ENCODE data around the gene RAC3. TPM values are rescaled to one million over a fixed set of nuclear protein-coding genes. Genes with fewer than 3 reads are reported as not detected.

Gene RAC3
- total RNA-seq, 1 experiment from 2014 or later, result 84.8 TPM

GRCh38 chr17:82083009-82083408 lies 51.5 kb downstream of the RAC3 start:
- no peak overlapping the region for H3K27ac Mint-ChIP-seq
- no peak overlapping the region for H3K14ac ChIP-seq (ENCODE audit: insufficient read depth, low read length)
- no peak overlapping the region for H2BK20ac ChIP-seq (ENCODE audit: low read depth, low read length, poor library complexity, severe bottlenecking)
- no peak overlapping the region for H2AK5ac ChIP-seq (ENCODE audit: insufficient read length, low read length)
- no peak for DNase-seq
- no peak overlapping the region for H3K4ac ChIP-seq (ENCODE audit: low read depth, low read length)
- H4K8ac ChIP-seq (replicated peaks; ENCODE audit: insufficient read length, low read depth, low read length), result no peak overlapping the region
- no peak overlapping the region for H4K91ac ChIP-seq (ENCODE audit: insufficient read length, low read depth, low read length)
- H3K27me3 Mint-ChIP-seq (ENCODE audit: low read depth), result no peaks in the 10 kb centered on the region
- TF ChIP-seq CTCF (conservative IDR thresholded peaks at IDR 0.05), result no peak
- no peak overlapping the region for H3K18ac ChIP-seq (ENCODE audit: insufficient read length, low read depth, low read length)
- H3K79me2 ChIP-seq (ENCODE audit: insufficient read depth, low read length), result no peaks in the 10 kb centered on the region
- no peak overlapping the region for H3K9ac ChIP-seq (ENCODE audit: extremely low read depth, insufficient read length, low read length)
- H3K79me1 ChIP-seq (ENCODE audit: insufficient read depth, low read depth, low read length, poor library complexity, severe bottlenecking), result no peaks in the 10 kb centered on the region
- H3K27ac ChIP-seq (ENCODE audit: insufficient read length, low read depth, low read length), result no peak overlapping the region
- no peak overlapping the region for H2BK12ac ChIP-seq (ENCODE audit: insufficient read length, low read depth, low read length)
- no peaks in the 10 kb centered on the region for H4K20me1 ChIP-seq (ENCODE audit: control insufficient read depth, insufficient read depth, insufficient read length)
- H3K36me3 Mint-ChIP-seq (ENCODE audit: insufficient read depth in 1 of 3, low read depth in 3 of 3), result peaks cover 24 to 78% (median 66%) of the 10 kb centered on the region in 3 experiments; a peak in 6 of 7 replicates
- H3K4me3 Mint-ChIP-seq, result no peak overlapping the region
- H3K9me3 Mint-ChIP-seq, result no peaks in the 10 kb centered on the region
- no peak overlapping the region for H3K56ac ChIP-seq (ENCODE audit: insufficient read length, low read depth, low read length)
- no peak overlapping the region for H2BK120ac ChIP-seq (ENCODE audit: low read depth, low read length, poor library complexity, severe bottlenecking)
- no peaks in the 10 kb centered on the region for H3K27me3 ChIP-seq (ENCODE audit: insufficient read depth, low read length)
- no peaks in the 10 kb centered on the region for H3K23me2 ChIP-seq (ENCODE audit: insufficient read length, low read depth, low read length, poor library complexity, severe bottlenecking)
- no peaks in the 10 kb centered on the region for H3K4me1 ChIP-seq (ENCODE audit: insufficient read depth, low read length)
- H3T11ph ChIP-seq (ENCODE audit: low read length), result no peak overlapping the region
- no peaks in the 10 kb centered on the region for H3K9me3 ChIP-seq (ENCODE audit: control insufficient read depth, low read depth, low read length)
- WGBS (ENCODE audit: extremely low coverage, insufficient read length, low lambda C conversion rate), result no CpG with 5 or more reads among the region's 24 CpGs
- no peak overlapping the region for H3K4me2 ChIP-seq (ENCODE audit: insufficient read depth, insufficient read length, low read length)
- H3K23ac ChIP-seq (ENCODE audit: insufficient read length, low read depth, low read length), result no peak overlapping the region
- H2AFZ ChIP-seq (ENCODE audit: low read length), result no peak overlapping the region
- no peak overlapping the region for H4K5ac ChIP-seq (ENCODE audit: insufficient read length, low read depth, low read length)
- no peak overlapping the region for H2BK5ac ChIP-seq (ENCODE audit: insufficient read length, low read length)
- no peak overlapping the region for H2BK15ac ChIP-seq (ENCODE audit: low read depth, low read length)
- no peaks in the 10 kb centered on the region; a peak in 1 of 4 replicates for H3K4me1 Mint-ChIP-seq

Other genes starting within 250 kb of the RAC3 start
- 0.24 and 0.26 TPM in 2 replicates for gene GCGR, start 227.5 kb upstream of the RAC3 start, total RNA-seq (2021)
- gene MCRIP1, start 198.4 kb upstream of the RAC3 start, total RNA-seq (2021), result 117 and 118 TPM in 2 replicates
- 0.15 and 0.22 TPM in 2 replicates for gene PPP1R27, start 196.6 kb upstream of the RAC3 start, total RNA-seq (2021)
- 364 and 366 TPM in 2 replicates for gene P4HB, start 171.1 kb upstream of the RAC3 start, total RNA-seq (2021)
- gene ARHGDIA, start 160.3 kb upstream of the RAC3 start, total RNA-seq (2021), result 247 and 255 TPM in 2 replicates
- 212 and 219 TPM in 2 replicates for gene ALYREF, start 140.1 kb upstream of the RAC3 start, total RNA-seq (2021)
- 197 and 208 TPM in 2 replicates for gene ANAPC11, start 140.0 kb upstream of the RAC3 start, total RNA-seq (2021)
- gene NPB, start 129.4 kb upstream of the RAC3 start, total RNA-seq (2021), result 2.1 and 2.4 TPM in 2 replicates
- 24.5 and 24.9 TPM in 2 replicates for gene PCYT2, start 120.3 kb upstream of the RAC3 start, total RNA-seq (2021)
- gene SIRT7, start 113.5 kb upstream of the RAC3 start, total RNA-seq (2021), result 28.7 and 29.7 TPM in 2 replicates
- gene MAFG, start 103.9 kb upstream of the RAC3 start, total RNA-seq (2021), result 31.4 and 33.7 TPM in 2 replicates
- gene PYCR1, start 94.4 kb upstream of the RAC3 start, total RNA-seq (2021), result 111 and 116 TPM in 2 replicates
- 0.13 and 0.22 TPM in 2 replicates for gene MYADML2, start 84.4 kb upstream of the RAC3 start, total RNA-seq (2021)
- gene NOTUM, start 70.5 kb upstream of the RAC3 start, total RNA-seq (2021), result 2.0 and 2.1 TPM in 2 replicates
- 50.9 and 53.1 TPM in 2 replicates for gene ASPSCR1, start 54.0 kb upstream of the RAC3 start, total RNA-seq (2021)
- gene CENPX, start 8.8 kb upstream of the RAC3 start, total RNA-seq (2021), result 77.9 and 82.8 TPM in 2 replicates
- gene LRRC45, start 8.4 kb upstream of the RAC3 start, total RNA-seq (2021), result 28.7 and 30.6 TPM in 2 replicates
- gene DCXR, start 6.0 kb downstream of the RAC3 start, total RNA-seq (2021), result 90.6 and 93.6 TPM in 2 replicates
- gene RFNG, start 20.1 kb downstream of the RAC3 start, total RNA-seq (2021), result 34.0 and 36.5 TPM in 2 replicates
- gene GPS1, start 20.2 kb downstream of the RAC3 start, total RNA-seq (2021), result 164 TPM in 2 replicates
- gene DUS1L, start 34.1 kb downstream of the RAC3 start, total RNA-seq (2021), result 103 and 104 TPM in 2 replicates
- 420 and 433 TPM in 2 replicates for gene FASN, start 66.6 kb downstream of the RAC3 start, total RNA-seq (2021)
- gene CCDC57, start 181.2 kb downstream of the RAC3 start, total RNA-seq (2021), result 11.0 and 14.6 TPM in 2 replicates
- 26.0 and 28.4 TPM in 2 replicates for gene SLC16A3, start 197.4 kb downstream of the RAC3 start, total RNA-seq (2021)
- 137 and 144 TPM in 2 replicates for gene CSNK1D, start 242.0 kb downstream of the RAC3 start, total RNA-seq (2021)

All from H9 (cell line).